Fibroblast of skin of right quadriceps (primary cell): ENCODE results near the gene KCNH5.
A peak's percentile ranks its signal among the peaks of the same experiment; 100 is the strongest.

Source experiments
- DNase-seq: peaks from one replicate; pipeline ENCODE4 v3.0.0-alpha.2; 2013

KCNH5 gene

DNA sequence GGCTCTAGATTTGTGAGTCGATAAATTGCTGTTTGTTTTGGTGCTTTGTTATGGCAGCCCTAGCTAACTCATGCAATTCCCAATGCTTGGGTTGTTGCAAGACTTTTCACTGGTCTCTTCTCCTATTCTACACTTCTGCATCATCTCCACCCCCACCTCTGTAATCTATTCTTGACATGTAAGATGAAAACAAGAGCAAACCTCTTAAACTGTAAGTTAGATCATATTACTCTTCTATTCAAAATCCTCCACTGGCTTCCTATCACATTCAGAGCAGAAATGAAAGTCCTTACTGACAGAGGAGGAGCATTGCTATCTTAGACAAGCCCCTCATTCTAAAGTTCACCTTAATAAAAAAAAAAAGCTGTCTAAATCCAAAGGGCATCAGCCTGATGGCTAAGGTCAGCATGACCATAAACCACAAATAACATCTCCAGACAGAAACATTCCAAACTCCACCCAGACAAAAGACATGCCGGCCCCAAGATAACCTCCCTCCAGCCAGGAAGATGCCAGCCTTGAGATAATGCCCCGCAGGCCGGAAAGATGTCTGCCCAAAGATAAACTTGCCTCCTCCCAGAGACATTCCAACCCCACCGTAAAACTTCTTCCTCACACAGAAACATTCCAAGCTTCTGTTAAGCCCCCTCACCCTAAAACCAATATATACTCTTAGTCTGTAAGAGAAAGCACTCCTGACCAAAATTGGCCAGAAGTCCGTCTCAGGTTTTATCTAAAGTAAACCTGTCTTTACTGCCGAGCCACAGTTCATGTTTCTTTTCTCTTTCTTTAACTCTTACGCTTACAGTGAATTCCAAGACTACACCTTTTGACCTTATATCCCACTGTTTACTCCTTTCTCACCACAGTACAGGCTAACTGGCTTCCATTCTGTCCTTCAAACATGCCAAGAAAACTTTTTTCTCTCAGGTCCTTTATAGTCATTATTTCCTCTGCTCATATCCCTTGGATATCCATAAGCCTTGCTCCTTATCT lies 308.9 kb downstream of the KCNH5 start:
- DNase-seq, result no peak

- no peak for DNase-seq
Measured at GRCh38 chr14:62734831-62735230, 310.4 kb downstream of the KCNH5 start.

DNA sequence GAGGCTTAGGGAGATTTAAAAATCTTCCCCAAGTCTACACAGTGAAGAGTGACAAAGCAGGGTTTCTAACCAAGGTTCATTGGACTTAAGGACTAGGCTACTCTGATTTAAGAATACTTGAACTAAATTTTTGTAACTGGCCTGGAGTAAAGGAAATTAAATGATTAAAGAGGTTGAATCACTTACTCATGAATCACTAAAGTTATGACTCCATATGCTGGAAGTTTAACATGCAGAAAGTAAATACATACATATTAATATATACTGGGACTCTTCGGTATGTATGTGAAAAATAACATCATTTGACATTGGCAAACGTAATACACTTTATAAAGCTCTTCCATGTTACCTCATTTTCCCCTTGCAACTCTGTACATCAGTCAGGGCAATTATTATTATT lies 322.9 kb downstream of the KCNH5 start:
- DNase-seq, result no peak

- no peak for DNase-seq
Measured at GRCh38 chr14:62718629-62719028, 326.6 kb downstream of the KCNH5 start.

- no peak for DNase-seq
Measured at GRCh38 chr14:62711351-62712023, 333.8 kb downstream of the KCNH5 start.

DNA sequence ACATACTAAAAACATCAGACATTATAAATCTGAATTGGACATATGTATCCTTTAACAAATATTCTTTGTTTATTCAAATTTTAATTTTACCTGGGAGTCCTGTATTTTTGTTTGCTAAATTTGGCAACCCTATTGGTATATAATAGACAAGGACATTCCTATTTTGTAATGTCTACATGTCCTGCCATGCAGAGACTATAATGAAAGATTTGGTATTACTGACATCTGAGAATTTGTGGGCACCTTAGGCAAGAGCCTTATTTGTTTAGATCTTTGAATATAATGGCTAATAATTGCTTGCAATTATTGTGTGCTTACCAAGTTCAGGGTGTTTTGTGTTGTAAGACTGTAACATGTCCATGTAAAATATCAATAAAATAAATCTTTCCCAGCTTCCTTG lies 334.4 kb downstream of the KCNH5 start:
- no peak for DNase-seq

GRCh38 chr14:62709773-62710172 lies 335.5 kb downstream of the KCNH5 start:
- DNase-seq, result no peak

DNA sequence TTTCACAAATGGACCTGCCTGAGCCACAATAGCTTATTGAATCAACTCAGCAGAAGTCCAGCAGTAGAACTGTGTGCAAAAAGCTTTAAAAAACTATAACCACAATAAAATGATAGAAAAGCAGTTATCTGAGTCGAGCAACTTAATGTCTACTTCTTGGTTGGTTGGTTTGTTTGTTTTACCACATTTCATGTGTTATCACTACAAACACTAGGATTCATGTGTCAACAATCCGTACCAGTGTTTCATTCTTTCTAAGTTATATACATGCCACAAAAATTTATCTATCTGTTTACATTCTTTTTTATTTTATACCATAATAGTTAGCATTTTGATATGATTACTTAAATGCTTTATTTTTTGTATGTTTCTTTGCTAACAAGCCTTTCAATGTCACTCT lies 339.0 kb downstream of the KCNH5 start:
- no peak for DNase-seq

DNA sequence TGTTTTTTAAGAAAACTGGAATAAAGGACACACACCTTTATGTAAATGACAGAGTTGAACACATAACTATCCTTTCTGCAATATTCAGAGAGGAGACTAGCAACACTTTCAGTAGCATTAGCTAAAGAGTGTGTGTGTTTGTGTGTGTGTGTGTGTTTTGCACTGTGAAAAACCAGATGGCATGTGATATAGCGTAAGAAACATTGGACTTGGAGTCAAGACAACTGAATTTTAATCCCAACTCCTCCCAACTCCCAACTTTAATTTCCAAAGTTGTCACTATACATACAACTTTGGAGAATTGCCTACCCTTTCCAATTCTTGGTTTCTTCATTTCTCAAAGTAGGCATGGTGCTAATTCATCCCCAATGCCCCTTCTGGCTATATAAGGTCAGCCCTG lies 347.8 kb downstream of the KCNH5 start:
- DNase-seq, result no peak

DNA sequence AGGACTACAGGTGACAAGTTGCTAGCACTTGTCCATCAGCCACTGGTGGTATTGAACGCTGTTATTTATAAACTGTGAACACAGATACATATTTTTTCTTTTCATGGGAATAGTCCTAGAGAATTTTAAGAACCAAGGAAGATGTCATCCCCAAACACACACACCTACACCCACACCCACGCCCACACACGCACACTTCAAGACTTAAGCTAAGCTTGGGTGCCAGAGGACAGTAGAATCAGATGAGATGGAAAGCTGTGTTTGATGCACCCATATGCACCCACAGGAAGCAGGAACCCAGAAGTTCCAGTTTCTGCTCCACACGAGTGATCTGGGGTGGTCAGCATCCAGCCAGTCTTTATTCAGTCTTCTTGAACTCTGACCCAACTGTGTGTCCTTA lies 348.3 kb downstream of the KCNH5 start:
- DNase-seq, result no peak

GRCh38 chr14:62696331-62696924 lies 348.8 kb downstream of the KCNH5 start:
- DNase-seq, result no peak

DNA sequence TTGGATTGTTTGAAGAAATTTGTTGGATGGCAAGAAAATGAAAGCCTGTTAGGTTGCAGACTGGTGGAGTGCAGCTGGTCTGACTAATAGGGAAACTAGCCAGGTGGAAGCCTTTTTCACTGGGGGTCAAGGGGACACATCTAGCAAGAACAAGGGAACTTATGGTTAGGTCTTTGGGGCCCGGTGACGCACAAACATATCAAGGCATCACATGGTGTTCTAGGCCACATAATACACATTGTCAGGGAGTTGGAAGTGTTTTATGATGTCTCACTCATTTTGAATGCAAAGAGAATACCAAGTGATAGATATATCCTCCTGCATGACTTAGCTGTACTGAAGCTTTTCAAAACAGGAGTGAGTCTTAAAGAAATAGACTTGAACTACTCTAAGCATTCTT lies 351.2 kb downstream of the KCNH5 start:
- DNase-seq, result peak; percentile 1

DNA sequence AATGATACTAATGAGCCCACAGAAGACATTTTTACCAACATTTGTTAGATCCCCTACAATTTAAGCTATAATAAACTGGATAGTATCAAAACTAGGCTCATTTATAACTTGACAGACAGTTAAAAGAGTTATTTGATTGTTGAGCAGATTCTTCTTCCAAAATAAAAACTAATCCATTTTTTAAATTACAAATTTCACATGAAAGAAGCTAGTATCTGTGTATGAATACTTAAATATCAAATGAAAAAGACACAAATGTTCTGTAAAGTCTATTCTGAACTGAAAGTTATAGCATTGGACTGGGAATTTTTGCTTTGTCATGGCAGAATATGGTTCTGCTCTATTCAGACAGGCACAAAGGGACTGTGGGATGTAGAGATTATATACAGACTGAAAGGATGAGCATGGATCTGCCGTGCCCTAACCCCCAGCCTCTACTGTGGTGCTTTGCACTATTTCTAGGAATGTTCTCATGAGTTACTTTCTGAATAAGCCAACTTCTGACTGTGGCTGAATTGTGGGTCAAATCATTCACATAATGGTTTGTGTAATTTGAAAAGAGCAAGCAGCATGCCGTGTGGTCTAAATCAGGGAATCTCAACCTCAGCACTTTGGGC lies 352.7 kb downstream of the KCNH5 start:
- DNase-seq, result no peak

DNA sequence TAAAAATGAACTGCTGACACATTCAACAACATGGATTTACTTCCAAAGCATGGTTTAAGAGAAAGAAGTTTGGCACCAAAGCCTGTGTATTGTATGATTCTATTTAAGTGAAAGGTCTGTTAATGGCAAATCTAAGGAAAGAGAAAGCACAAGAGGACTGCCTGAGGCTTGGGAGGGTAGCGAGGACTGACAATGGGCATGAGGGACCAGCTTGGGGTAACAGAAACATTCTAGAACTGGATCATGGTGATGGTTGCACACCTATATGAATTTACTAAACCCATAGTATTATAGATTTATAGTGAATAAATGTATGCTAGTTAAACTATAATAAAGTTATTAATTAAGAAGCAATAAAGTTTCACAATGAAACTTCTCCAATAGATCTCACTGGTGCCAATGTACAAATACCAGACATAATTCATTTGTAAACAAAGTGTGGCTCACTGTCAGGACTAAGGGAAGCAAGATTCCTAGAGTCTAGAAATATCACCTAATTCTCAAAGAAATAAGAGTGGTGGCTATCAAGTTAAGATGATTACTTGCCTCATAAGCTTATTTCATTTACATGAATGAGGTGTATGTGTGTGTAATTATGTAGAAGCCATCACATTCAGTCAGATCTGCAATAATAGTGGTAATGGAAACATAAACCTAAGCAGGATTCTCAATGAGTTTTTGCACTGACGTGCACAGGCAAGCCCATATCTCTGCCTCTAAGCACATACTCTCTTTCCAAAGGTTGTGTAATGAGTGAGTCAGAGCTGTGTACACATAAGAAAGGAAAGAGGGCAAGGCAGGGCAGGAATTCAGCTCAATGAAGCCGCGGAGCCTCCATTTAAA lies 353.4 kb downstream of the KCNH5 start:
- DNase-seq, result peak; percentile 60

GRCh38 chr14:62689733-62690132 lies 355.5 kb downstream of the KCNH5 start:
- DNase-seq, result no peak

- DNase-seq, result no peak
Measured at GRCh38 chr14:62687818-62688217, 357.4 kb downstream of the KCNH5 start.

GRCh38 chr14:62684376-62684775 lies 360.9 kb downstream of the KCNH5 start:
- DNase-seq, result no peak

- DNase-seq, result no peak
Measured at GRCh38 chr14:62682208-62682607, 363.1 kb downstream of the KCNH5 start.

DNA sequence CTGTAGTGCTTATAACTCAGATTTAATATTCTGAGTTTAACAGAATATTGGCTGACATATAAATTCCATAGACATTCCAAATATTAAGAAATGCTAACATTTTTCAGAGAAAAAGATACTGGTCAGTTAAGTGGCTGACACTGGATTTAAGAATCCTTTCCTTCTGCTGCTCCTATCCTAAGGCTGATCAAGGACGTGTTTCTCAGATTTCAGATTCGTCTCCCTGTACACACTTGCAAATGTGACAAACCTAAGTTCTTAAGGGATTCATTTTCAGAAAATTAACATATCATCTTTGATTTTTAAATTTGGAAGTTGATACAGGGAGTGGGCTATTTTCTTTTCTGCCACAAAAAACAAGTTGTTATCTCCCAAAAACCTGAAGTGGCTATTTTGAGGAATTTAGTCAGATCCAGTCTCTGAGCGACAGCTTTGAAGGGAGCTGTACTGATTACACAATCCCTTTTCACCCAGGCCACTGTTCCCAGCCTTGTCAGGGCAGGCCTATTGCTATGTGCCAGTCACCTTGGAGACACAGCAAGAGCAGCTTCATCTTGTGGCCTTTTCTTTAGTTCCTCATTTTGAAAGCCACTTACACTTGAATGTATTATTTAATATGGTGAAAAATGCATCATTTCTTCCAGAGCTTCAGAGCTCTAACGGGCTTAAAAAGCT lies 370.6 kb downstream of the KCNH5 start:
- no peak for DNase-seq

DNA sequence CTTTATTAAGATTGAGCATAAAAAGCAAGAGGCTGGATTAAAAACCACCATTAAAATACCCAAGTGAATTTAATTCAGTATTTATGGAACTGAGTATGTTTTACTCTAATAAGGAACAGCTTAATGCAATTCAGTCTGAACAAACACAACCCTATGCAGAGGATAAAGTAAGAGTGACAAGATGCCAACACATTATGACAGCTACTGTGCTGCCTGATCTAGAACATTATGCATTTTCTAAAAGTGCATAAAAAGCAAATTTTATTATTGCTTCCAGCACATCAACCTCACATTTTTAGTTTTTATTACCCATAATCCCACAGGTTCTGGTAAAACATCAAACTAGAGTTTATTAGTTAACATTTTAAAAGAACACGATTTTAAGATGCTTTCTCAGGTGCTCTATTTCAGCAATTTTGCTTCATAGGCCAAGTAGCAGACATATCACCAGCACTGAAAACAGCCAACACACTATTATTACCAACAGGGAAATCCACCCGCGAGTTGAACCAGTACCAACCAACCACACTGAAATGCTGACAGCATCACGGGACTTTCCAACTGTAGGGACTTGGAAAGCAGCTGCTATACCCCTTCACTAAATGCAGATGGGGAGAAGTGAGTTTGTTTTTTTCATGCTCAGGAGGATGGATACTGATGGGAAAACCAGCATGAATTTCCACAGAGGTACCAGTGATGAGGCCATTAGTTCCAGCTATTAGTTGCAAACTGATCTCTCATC lies 372.1 kb downstream of the KCNH5 start:
- no peak for DNase-seq

DNA sequence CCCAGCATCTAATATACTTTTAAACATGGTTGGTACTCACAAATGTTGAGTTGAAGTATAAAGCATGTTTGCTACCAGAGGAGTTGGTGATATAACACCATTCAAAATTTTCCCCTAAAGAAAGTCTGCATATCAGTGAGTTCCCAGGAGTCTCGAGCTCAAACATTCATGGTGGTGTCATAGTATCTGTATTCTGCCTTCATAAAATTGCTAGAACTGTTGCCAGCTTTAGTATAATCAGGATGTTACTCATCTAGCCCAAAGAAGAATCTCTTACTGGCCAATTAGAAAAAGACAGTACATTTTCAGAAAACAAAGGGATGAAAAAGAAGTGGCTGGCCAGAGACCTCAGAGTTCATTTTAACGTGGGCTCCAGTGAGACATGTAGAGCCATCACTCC lies 374.7 kb downstream of the KCNH5 start:
- DNase-seq, result no peak
